H9 (cell line): ENCODE data around the gene FJX1. TPM values are rescaled to one million over a fixed set of nuclear protein-coding genes. Genes with fewer than 3 reads are reported as not detected.

Source experiments
- DNase-seq: peaks from one replicate; pipeline ENCODE4 v3.0.0-alpha.2; 2017
- H2AFZ ChIP-seq: one replicate; pipeline ENCODE4 v1.6.1; 2013; ENCODE audit warnings: mild to moderate bottlenecking, low read length, control low read depth, moderate library complexity
- H2AK5ac ChIP-seq: 2 replicates; pipeline ENCODE4 v1.6.1; 2013; ENCODE audit warnings: low read length, control low read depth, mixed read lengths; ENCODE audit not compliant: insufficient read length
- H2BK120ac ChIP-seq: one replicate; pipeline ENCODE4 v1.6.1; 2013; ENCODE audit warnings: low read depth, mild to moderate bottlenecking, low read length, control low read depth, inconsistent platforms; ENCODE audit not compliant: poor library complexity, severe bottlenecking
- H2BK12ac ChIP-seq: 2 replicates; pipeline ENCODE4 v1.6.1; 2013; ENCODE audit warnings: low read length, control low read depth, mixed read lengths, low read depth; ENCODE audit not compliant: insufficient read length
- H2BK15ac ChIP-seq: 2 replicates; pipeline ENCODE4 v1.6.1; 2013; ENCODE audit warnings: low read depth, low read length, control low read depth
- H2BK20ac ChIP-seq: one replicate; pipeline ENCODE4 v1.6.1; 2013; ENCODE audit warnings: low read depth, mild to moderate bottlenecking, low read length, control low read depth, inconsistent platforms; ENCODE audit not compliant: poor library complexity, severe bottlenecking
- H2BK5ac ChIP-seq: 2 replicates; pipeline ENCODE4 v1.6.1; 2013; ENCODE audit warnings: low read length, control low read depth, mixed read lengths; ENCODE audit not compliant: insufficient read length
- H3K14ac ChIP-seq: 2 replicates; pipeline ENCODE4 v1.6.1; 2013; ENCODE audit warnings: low read length, control low read depth; ENCODE audit not compliant: insufficient read depth
- H3K18ac ChIP-seq: 2 replicates; pipeline ENCODE4 v1.6.1; 2013; ENCODE audit warnings: low read depth, mild to moderate bottlenecking, mixed read lengths, low read length, control low read depth; ENCODE audit not compliant: insufficient read length
- H3K23ac ChIP-seq: 2 replicates; pipeline ENCODE4 v1.6.1; 2013; ENCODE audit warnings: low read length, control low read depth, mixed read lengths, low read depth; ENCODE audit not compliant: insufficient read length
- H3K23me2 ChIP-seq: 2 replicates; pipeline ENCODE4 v1.6.1; 2013; ENCODE audit warnings: low read depth, mild to moderate bottlenecking, mixed read lengths, low read length, control low read depth; ENCODE audit not compliant: insufficient read length, poor library complexity, severe bottlenecking
- H3K27ac ChIP-seq: 2 replicates; pipeline ENCODE4 v1.5.1; 2013; ENCODE audit warnings: low read length, control low read depth, mixed read lengths, low read depth; ENCODE audit not compliant: insufficient read length
- H3K27me3 ChIP-seq: 2 replicates; pipeline ENCODE4 v1.6.1; 2013; ENCODE audit warnings: low read length, control low read depth, inconsistent platforms; ENCODE audit not compliant: insufficient read depth
- H3K4ac ChIP-seq: 2 replicates; pipeline ENCODE4 v1.6.1; 2013; ENCODE audit warnings: low read depth, mild to moderate bottlenecking, control low read depth, inconsistent platforms, low read length, moderate library complexity
- H3K4me1 ChIP-seq: 2 replicates; pipeline ENCODE4 v1.6.1; 2013; ENCODE audit warnings: low read length, control low read depth, inconsistent platforms; ENCODE audit not compliant: insufficient read depth
- H3K4me2 ChIP-seq: 2 replicates; pipeline ENCODE4 v1.6.1; 2013; ENCODE audit warnings: low read length, control low read depth, mixed read lengths; ENCODE audit not compliant: insufficient read length, insufficient read depth
- H3K56ac ChIP-seq: 2 replicates; pipeline ENCODE4 v1.6.1; 2013; ENCODE audit warnings: low read depth, mild to moderate bottlenecking, mixed read lengths, low read length, control low read depth; ENCODE audit not compliant: insufficient read length
- H3K79me1 ChIP-seq: 2 replicates; pipeline ENCODE4 v1.6.1; 2013; ENCODE audit warnings: low read depth, mild to moderate bottlenecking, moderate library complexity, low read length, control low read depth, inconsistent platforms; ENCODE audit not compliant: insufficient read depth, poor library complexity, severe bottlenecking
- H3K79me2 ChIP-seq: 2 replicates; pipeline ENCODE4 v1.6.1; 2013; ENCODE audit warnings: low read length, control low read depth, inconsistent platforms; ENCODE audit not compliant: insufficient read depth
- H3K9ac ChIP-seq: 2 replicates; pipeline ENCODE4 v1.6.1; 2013; ENCODE audit warnings: low read length, control low read depth, mixed read lengths; ENCODE audit not compliant: insufficient read length; ENCODE audit errors: extremely low read depth
- H3K9me3 ChIP-seq: one replicate; pipeline ENCODE4 v1.6.1; 2013; ENCODE audit warnings: low read depth, low read length, inconsistent platforms; ENCODE audit not compliant: control insufficient read depth
- H3T11ph ChIP-seq: one replicate; pipeline ENCODE4 v1.6.1; 2013; ENCODE audit warnings: mild to moderate bottlenecking, low read length, control low read depth, inconsistent platforms
- H4K20me1 ChIP-seq: one replicate; pipeline ENCODE4 v1.6.1; 2013; ENCODE audit not compliant: control insufficient read depth, insufficient read length, insufficient read depth
- H4K5ac ChIP-seq: 2 replicates; pipeline ENCODE4 v1.6.1; 2013; ENCODE audit warnings: low read depth, mild to moderate bottlenecking, mixed read lengths, low read length, control low read depth; ENCODE audit not compliant: insufficient read length
- H4K8ac ChIP-seq: replicated peaks from 2 replicates; pipeline ENCODE4 v1.6.1; 2013; ENCODE audit warnings: low read length, control low read depth, mixed read lengths, low read depth; ENCODE audit not compliant: insufficient read length
- H4K91ac ChIP-seq: 2 replicates; pipeline ENCODE4 v1.6.1; 2013; ENCODE audit warnings: low read depth, mild to moderate bottlenecking, moderate library complexity, mixed read lengths, low read length, control low read depth; ENCODE audit not compliant: insufficient read length
- H3K27ac Mint-ChIP-seq, 3 experiments: 2 replicates in 2 of 3; 3 replicates in 1 of 3; pipeline ENCODE4 v1.8.0; 2020 to 2021; ENCODE audit warnings: mixed read lengths in 3 of 3, mild to moderate bottlenecking in 1 of 3, moderate library complexity in 1 of 3
- H3K27me3 Mint-ChIP-seq: 2 replicates; pipeline ENCODE4 v1.8.0; 2021; ENCODE audit warnings: low read depth, mild to moderate bottlenecking, moderate library complexity, mixed read lengths
- H3K36me3 Mint-ChIP-seq, 3 experiments: 2 replicates in 2 of 3; 3 replicates in 1 of 3; pipeline ENCODE4 v1.8.0; 2020 to 2021; ENCODE audit warnings: low read depth in 3 of 3, mixed read lengths in 3 of 3; ENCODE audit not compliant: insufficient read depth in 1 of 3
- H3K4me1 Mint-ChIP-seq, 2 experiments: 2 replicates each; pipeline ENCODE4 v1.8.0; 2020; ENCODE audit warnings: mixed read lengths in 2 of 2
- H3K4me3 Mint-ChIP-seq, 2 experiments: 2 replicates in 1 of 2; 3 replicates in 1 of 2; pipeline ENCODE4 v1.8.0; 2020 to 2021; ENCODE audit warnings: mild to moderate bottlenecking in 2 of 2, mixed read lengths in 2 of 2, moderate library complexity in 1 of 2
- H3K9me3 Mint-ChIP-seq, 2 experiments: 2 replicates in 1 of 2; 3 replicates in 1 of 2; pipeline ENCODE4 v1.8.0; 2020; ENCODE audit warnings: mild to moderate bottlenecking in 2 of 2, mixed read lengths in 2 of 2, moderate library complexity in 1 of 2
- CTCF ChIP-seq: fragments of 200-600 bp; sonication (generic); conservative IDR thresholded peaks from 3 replicates; pipeline ENCODE4 v1.8.0; 2021; ENCODE audit warnings: antibody characterized with exemption, mild to moderate bottlenecking
- WGBS: extraction: QIAGEN DNeasy Blood & Tissue Kit; methylation state at CpG from one replicate; pipeline ENCODE4 v1.1.7; 2013; ENCODE audit warnings: missing lambda C conversion rate, low lambda C conversion rate, mixed read lengths; ENCODE audit not compliant: insufficient read length; ENCODE audit errors: extremely low coverage; 5-methylcytosine and 5-hydroxymethylcytosine counted together
- total RNA-seq: library from RNA; stranded (reverse); gene quantifications from 2 replicates; pipeline ENCODE4 v1.2.1, GENCODE V29; 2021

FJX1 gene
- total RNA-seq, 1 experiment from 2014 or later: 11.5 TPM

- TF ChIP-seq CTCF: peak; percentile 90
- Histone ChIP-seq H3K27ac (no peak overlapping the region), H4K8ac (no peak overlapping the region), H2AFZ (no peak overlapping the region), H4K91ac (no peak overlapping the region), H3K56ac (no peak overlapping the region), H3K23me2 (peaks cover 17% of the 10 kb centered on the region), H3K9me3 (no peaks in the 10 kb centered on the region), H3K4me1 (no peaks in the 10 kb centered on the region; the same call in 1 of the 2 replicates), H3K4me2 (no peak overlapping the region), H3K9ac (no peak overlapping the region), H3T11ph (no peak overlapping the region), H2BK20ac (no peak overlapping the region), H2AK5ac (no peak overlapping the region), H3K4ac (no peak overlapping the region), H4K20me1 (no peaks in the 10 kb centered on the region), H2BK5ac (no peak overlapping the region), H2BK15ac (no peak overlapping the region), H3K27me3 (peaks cover 5% of the 10 kb centered on the region; the same call in 1 of the 2 replicates), H3K79me2 (no peaks in the 10 kb centered on the region), H3K79me1 (no peaks in the 10 kb centered on the region), H4K5ac (no peak overlapping the region), H3K14ac (no peak overlapping the region), H3K23ac (no peak overlapping the region), H2BK12ac (no peak overlapping the region), H3K18ac (no peak overlapping the region), H2BK120ac (no peak overlapping the region)
- WGBS: no CpG with 5 or more reads among the region's 8 CpGs
- Mint-ChIP-seq H3K27ac (no peak overlapping the region), H3K4me3 (no peak overlapping the region), H3K9me3 (peaks cover 5 to 6% of the 10 kb centered on the region in 2 experiments; a peak in 4 of 5 replicates), H3K36me3 (peaks cover 0 to 4% (median under 1%) of the 10 kb centered on the region in 3 experiments; a peak in 2 of 7 replicates), H3K27me3 (peaks cover 53% of the 10 kb centered on the region), H3K4me1 (peaks cover 24 to 35% of the 10 kb centered on the region in 2 experiments)
- no peak for DNase-seq
These were observed 2.0 kb upstream of the FJX1 start for GRCh38 chr11:35615921-35616900.
